GM12872 (cell line): ENCODE measurements around the gene C12orf75.
A peak's percentile ranks its signal among the peaks of the same experiment; 100 is the strongest.

Experiments
- CTCF ChIP-seq: IDR thresholded peaks from 3 replicates; pipeline ENCODE4 v1.5.1; 2011; ENCODE audit warnings: low read depth, mild to moderate bottlenecking, low read length, moderate library complexity; ENCODE audit not compliant: insufficient read depth

Gene C12orf75

DNA sequence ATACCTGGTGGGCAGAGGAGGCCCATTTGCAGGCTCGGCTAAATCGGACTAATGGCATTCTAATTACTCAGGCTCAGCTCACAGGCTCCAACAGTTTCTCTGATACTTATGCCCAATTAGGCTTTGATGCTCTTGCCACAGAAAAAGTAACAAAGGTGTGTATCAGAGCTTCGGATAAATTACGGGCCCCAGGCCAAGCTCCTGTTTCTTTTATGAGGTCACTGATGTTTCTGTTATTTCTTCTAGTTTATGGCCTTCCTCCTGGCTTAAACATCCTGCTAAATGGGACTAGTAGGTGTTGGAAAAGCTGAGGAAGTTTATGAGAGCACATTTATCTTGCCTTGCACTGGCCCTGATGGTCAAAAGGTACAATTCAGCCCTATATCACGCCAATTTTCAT lies 28.8 kb upstream of the C12orf75 start:
- no peak for TF ChIP-seq CTCF

DNA sequence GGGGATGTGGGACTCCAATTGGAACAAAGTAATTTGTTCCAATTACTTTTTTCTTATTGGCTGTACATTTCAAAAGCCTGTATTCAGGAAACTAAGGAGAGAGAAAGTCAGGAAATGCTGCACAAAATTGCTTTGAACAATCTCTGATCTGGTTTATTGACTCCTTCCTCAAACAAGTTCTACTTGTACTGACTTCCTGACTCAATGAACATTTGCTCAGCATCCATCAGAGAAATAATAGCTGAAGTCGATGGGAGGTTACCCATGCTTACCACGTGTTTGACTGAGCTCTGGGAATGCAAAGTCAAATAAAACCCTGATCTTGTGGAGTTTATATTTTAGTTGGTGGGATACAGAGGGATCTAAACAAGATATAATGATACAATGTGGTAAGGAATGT lies 15.4 kb upstream of the C12orf75 start:
- no peak for TF ChIP-seq CTCF

DNA sequence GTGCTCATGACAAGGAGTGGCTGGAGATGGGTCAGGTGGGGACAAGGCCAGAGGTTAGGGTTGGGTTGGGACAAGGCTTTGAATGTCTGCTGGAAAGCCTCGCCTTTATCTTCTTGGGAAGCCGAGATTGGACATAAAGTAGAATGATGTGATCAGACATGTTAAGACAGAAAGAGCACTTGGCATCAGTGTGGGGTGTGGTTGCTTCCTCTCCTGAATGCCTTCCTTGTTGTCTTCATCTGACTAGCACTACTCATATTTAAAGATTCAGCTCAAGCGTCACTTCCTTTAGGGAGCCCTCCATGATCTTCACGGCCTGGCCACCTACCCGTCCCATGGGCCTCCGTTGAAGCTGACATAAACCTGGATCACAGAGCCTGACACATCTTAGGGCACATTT lies 14.8 kb upstream of the C12orf75 start:
- no peak for TF ChIP-seq CTCF

GRCh38 chr12:105316931-105317852 lies 13.3 kb upstream of the C12orf75 start:
- no peak for TF ChIP-seq CTCF

DNA sequence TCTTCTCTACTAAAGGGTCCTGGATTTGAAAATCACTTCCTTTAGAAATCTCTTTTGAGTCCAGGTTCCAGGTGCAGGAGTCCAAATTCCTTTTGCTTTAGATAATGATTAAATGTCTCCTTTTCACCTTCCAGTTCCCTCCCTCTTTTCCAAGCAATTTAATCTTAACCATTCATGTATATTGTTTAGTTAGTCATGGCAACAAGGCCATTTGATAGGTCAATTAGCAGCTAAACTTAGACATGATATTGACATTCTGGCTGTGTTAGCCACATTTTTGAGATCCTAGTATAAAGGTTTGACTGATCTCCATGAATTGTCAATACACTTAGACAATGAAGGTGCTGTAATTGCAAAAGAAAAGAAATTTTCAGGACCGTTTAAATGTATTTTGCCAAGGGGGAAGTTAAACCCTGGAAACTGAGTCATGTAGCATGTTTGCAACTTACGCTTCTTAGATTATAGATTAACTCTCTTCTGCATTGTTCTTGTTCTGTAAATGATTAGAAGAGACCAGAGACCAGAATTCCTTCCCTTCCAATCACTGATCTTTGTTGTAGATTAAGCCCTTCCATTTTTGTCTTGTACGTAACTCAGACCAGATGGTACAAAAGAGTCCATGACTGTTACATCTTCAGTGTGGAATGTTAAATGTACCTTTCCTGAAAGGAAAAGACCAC lies 12.4 kb upstream of the C12orf75 start:
- TF ChIP-seq CTCF, result no peak

GRCh38 chr12:105318651-105319483 lies 11.6 kb upstream of the C12orf75 start:
- TF ChIP-seq CTCF, result no peak

DNA sequence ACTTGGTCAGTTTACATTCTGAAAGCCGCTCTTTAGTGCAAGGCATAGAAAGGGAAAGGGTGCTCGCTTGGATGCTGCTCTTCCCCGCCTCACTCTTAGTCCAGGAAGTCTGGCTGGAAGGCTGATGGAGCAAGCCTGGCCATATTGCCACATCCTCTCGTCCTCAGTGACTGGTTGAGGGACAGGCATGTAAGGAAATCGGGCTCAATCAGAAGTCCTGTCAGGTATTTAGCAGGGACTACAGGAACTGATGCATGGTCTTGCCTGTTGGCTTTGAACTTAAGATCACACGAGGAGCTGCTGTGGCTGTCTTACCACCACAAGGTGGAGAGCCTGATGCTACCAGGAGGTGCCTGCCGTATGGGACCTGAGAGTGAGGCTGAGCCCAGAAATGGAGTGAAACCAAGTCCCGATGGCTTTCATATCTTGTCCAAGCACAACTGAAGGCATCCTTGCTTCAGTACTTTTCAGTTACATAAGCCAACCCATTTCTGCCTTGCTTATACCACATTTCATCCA lies 10.7 kb upstream of the C12orf75 start:
- peak; percentile 24; the same call in 1 of the 3 replicates for TF ChIP-seq CTCF
